CD14-positive monocyte (primary cell): ENCODE measurements around the gene QSOX2. TPM values are rescaled to one million over a fixed set of nuclear protein-coding genes. Genes with fewer than 3 reads are reported as not detected.

Source experiments
- DNase-seq, 3 donors: peaks; one replicate each; pipeline ENCODE4 v3.0.0-alpha.2; 2011 to 2022
- H2AFZ ChIP-seq: 2 replicates; pipeline ENCODE4 v1.6.0; 2012; ENCODE audit warnings: mild to moderate bottlenecking, low read depth, low read length, inconsistent platforms; ENCODE audit not compliant: insufficient read depth, poor library complexity, severe bottlenecking
- H3K27ac ChIP-seq, 2 donors: 1 replicate in 1 of 2; 2 replicates in 1 of 2; pipeline ENCODE4 v1.5.1; 2012 to 2013; ENCODE audit warnings: low read length in 2 of 2, control low read depth in 1 of 2, inconsistent platforms in 1 of 2, low read depth in 1 of 2, mild to moderate bottlenecking in 1 of 2
- H3K27me3 ChIP-seq, 2 donors: one replicate each; pipeline versions ENCODE4 v1.6.0 to v1.6.1; 2011 to 2013; ENCODE audit warnings: low read length in 2 of 2; ENCODE audit not compliant: control insufficient read depth in 2 of 2, insufficient read depth in 2 of 2
- H3K36me3 ChIP-seq, 2 donors: replicated peaks in 1 of 2; 1 replicate in 1 of 2; 2 replicates in 1 of 2; pipeline versions ENCODE4 v1.5.1 to v1.6.1; 2012 to 2013; ENCODE audit warnings: low read length in 2 of 2, control low read depth in 1 of 2, inconsistent platforms in 1 of 2, mild to moderate bottlenecking in 1 of 2; ENCODE audit not compliant: insufficient read depth in 2 of 2, control insufficient read depth in 1 of 2
- H3K4me1 ChIP-seq, 2 donors: 1 replicate in 1 of 2; 2 replicates in 1 of 2; pipeline versions ENCODE4 v1.5.1 to v1.6.1; 2012 to 2013; ENCODE audit warnings: low read length in 2 of 2, control low read depth in 1 of 2, inconsistent platforms in 1 of 2, mild to moderate bottlenecking in 1 of 2, moderate library complexity in 1 of 2; ENCODE audit not compliant: insufficient read depth in 2 of 2, control insufficient read depth in 1 of 2
- H3K4me2 ChIP-seq: replicated peaks from 2 replicates; pipeline ENCODE3; 2012; ENCODE audit warnings: low read length, moderate library complexity, mild to moderate bottlenecking; ENCODE audit not compliant: poor library complexity, severe bottlenecking; ENCODE audit errors: extremely low read depth
- H3K4me3 ChIP-seq, 3 experiments: fragments of 200-600 bp in 1 of 3; sonication (generic) in 1 of 3; replicated peaks in 1 of 3; 1 replicate in 2 of 3; 2 replicates in 1 of 3; pipeline ENCODE4 v1.5.1; 2011 to 2013; ENCODE audit warnings: low read length in 3 of 3, mild to moderate bottlenecking in 3 of 3, control low read depth in 2 of 3, low read depth in 2 of 3, inconsistent platforms in 1 of 3, moderate library complexity in 1 of 3
- H3K79me2 ChIP-seq: 2 replicates; pipeline ENCODE4 v1.6.0; 2012; ENCODE audit warnings: mild to moderate bottlenecking, control low read depth, inconsistent platforms, low read length, moderate library complexity; ENCODE audit not compliant: insufficient read depth
- H3K9ac ChIP-seq: 2 replicates; pipeline ENCODE4 v1.6.0; 2017; ENCODE audit warnings: low read length, mild to moderate bottlenecking; ENCODE audit not compliant: insufficient read depth, poor library complexity, severe bottlenecking
- H3K9me3 ChIP-seq, 2 donors: replicated peaks in 1 of 2; 1 replicate in 1 of 2; 2 replicates in 1 of 2; pipeline versions ENCODE4 v1.5.1 to v1.6.1; 2012 to 2013; ENCODE audit warnings: low read length in 2 of 2, control low read depth in 1 of 2; ENCODE audit not compliant: control insufficient read depth in 1 of 2, insufficient read depth in 1 of 2
- H4K20me1 ChIP-seq: 2 replicates; pipeline ENCODE4 v1.6.0; 2012; ENCODE audit warnings: mild to moderate bottlenecking, low read length, control low read depth, moderate library complexity; ENCODE audit not compliant: insufficient read depth
- H3K27ac Mint-ChIP-seq, 7 donors: one replicate each; pipeline ENCODE4 v1.8.0; 2020; ENCODE audit warnings: mild to moderate bottlenecking in 7 of 7, mixed read lengths in 7 of 7, moderate library complexity in 6 of 7, inconsistent platforms in 2 of 7
- H3K27me3 Mint-ChIP-seq, 3 donors: one replicate each; pipeline ENCODE4 v1.8.0; 2021 to 2022; ENCODE audit warnings: low read depth in 3 of 3, mild to moderate bottlenecking in 3 of 3, mixed read lengths in 3 of 3, moderate library complexity in 3 of 3, inconsistent platforms in 1 of 3
- H3K36me3 Mint-ChIP-seq, 2 donors: one replicate each; pipeline ENCODE4 v1.8.0; 2020; ENCODE audit warnings: mixed read lengths in 2 of 2, inconsistent platforms in 1 of 2, mild to moderate bottlenecking in 1 of 2
- H3K4me1 Mint-ChIP-seq: one replicate; pipeline ENCODE4 v1.8.0; 2020; ENCODE audit warnings: mild to moderate bottlenecking, mixed read lengths
- H3K4me3 Mint-ChIP-seq, 2 donors: one replicate each; pipeline ENCODE4 v1.8.0; 2020; ENCODE audit warnings: mild to moderate bottlenecking in 2 of 2, mixed read lengths in 2 of 2, moderate library complexity in 1 of 2
- H3K9me3 Mint-ChIP-seq, 7 donors: one replicate each; pipeline ENCODE4 v1.8.0; 2020 to 2022; ENCODE audit warnings: mixed read lengths in 7 of 7, mild to moderate bottlenecking in 6 of 7, moderate library complexity in 6 of 7, inconsistent platforms in 2 of 7
- CTCF ChIP-seq: fragments of 200-600 bp; IDR thresholded peaks from one replicate; pipeline ENCODE4 v1.8.0; 2022; ENCODE audit warnings: antibody characterized with exemption, mild to moderate bottlenecking
- WGBS: methylation state at CpG from one replicate; pipeline ENCODE4 v1.1.5; 2013; ENCODE audit warnings: missing lambda C conversion rate; ENCODE audit not compliant: insufficient coverage; 5-methylcytosine and 5-hydroxymethylcytosine counted together
- intact Hi-C, 2 donors: fragments of 100-400 bp; cut with micrococcal nuclease; formaldehyde crosslinking; loops; one replicate each; pipeline versions ENCODE4 v1.15.0 to v1.15.1; 2023
- polyA plus RNA-seq, 3 donors: library from polyadenylated mRNA; depleted of rRNA in 1 of 3; unstranded in 2 of 3; stranded (reverse) in 1 of 3; fragments of 300-500 nt in 2 of 3; fragments of >200 nt in 1 of 3; fragmentation: Illumina TruSeq in 2 of 3; gene quantifications; 1 replicate in 2 of 3; 2 replicates in 1 of 3; pipeline ENCODE4 v1.2.3, GENCODE V29; 2012 to 2021

The QSOX2 gene
- polyA plus RNA-seq, 3 donors = 0.03 to 8.4 (median 0.17) TPM

GRCh38 chr9:136157477-136158265, 87.9 kb downstream of the QSOX2 start:
- no peak overlapping the region for H3K4me2 ChIP-seq

More at GRCh38 chr9:136157477-136158265, 87.9 kb downstream of the QSOX2 start:
- WGBS = 76% methylated on average over 18 of the region's 20 CpGs
- Histone ChIP-seq H3K79me2 (no peaks in the 10 kb centered on the region), H3K27ac (no peak overlapping the region), H4K20me1 (no peaks in the 10 kb centered on the region), H3K4me1 (no peaks in the 10 kb centered on the region), H3K27me3 (no peaks in the 10 kb centered on the region), H3K36me3 (no peaks in the 10 kb centered on the region), H3K4me3 (no peak overlapping the region), H3K9me3 (no peaks in the 10 kb centered on the region), H3K9ac (no peak overlapping the region), H2AFZ (no peak overlapping the region)
- intact Hi-C loops = no loop called here
- no peaks in the 10 kb centered on the region for H3K4me1 Mint-ChIP-seq
- H3K27ac Mint-ChIP-seq = no peak overlapping the region
- TF ChIP-seq CTCF = no peak
- peaks cover 0 to 9% (median 0%) of the 10 kb centered on the region in 7 donors for H3K9me3 Mint-ChIP-seq
- no peak for DNase-seq
- H3K36me3 Mint-ChIP-seq = no peaks in the 10 kb centered on the region
- no peak overlapping the region for H3K4me3 Mint-ChIP-seq
- peaks cover 2 to 23% (median 6%) of the 10 kb centered on the region in 3 donors for H3K27me3 Mint-ChIP-seq

Other genes starting within 250 kb of the QSOX2 start
- 10 to 100 TPM in 1 of 3 donors, 1 to 10 TPM in 2; 8.1 to 32.4 (median 8.7) TPM for gene NACC2, start 150.5 kb downstream of the QSOX2 start, polyA plus RNA-seq
- gene TMEM250, start 126.9 kb downstream of the QSOX2 start, polyA plus RNA-seq = 10 to 100 TPM; 11.0 to 38.0 (median 30.9) TPM
- not detected for gene LHX3, start 40.7 kb downstream of the QSOX2 start, polyA plus RNA-seq
- gene CCDC187, start 58.3 kb upstream of the QSOX2 start, polyA plus RNA-seq = not detected
- 1 to 10 TPM in 1 of 3 donors, under 1 TPM in 2; 0.67 to 3.1 (median 0.73) TPM for gene GPSM1, start 81.7 kb upstream of the QSOX2 start, polyA plus RNA-seq
- gene DNLZ, start 117.9 kb upstream of the QSOX2 start, polyA plus RNA-seq = 10 to 100 TPM in 2 of 3 donors, 1 to 10 TPM in 1; 5.1 to 20.5 (median 10.5) TPM
- gene CARD9, start 127.9 kb upstream of the QSOX2 start, polyA plus RNA-seq = 100 to 1,000 TPM in 1 of 3 donors, 10 to 100 TPM in 2; 34.3 to 108 (median 41.4) TPM
- 1 to 10 TPM in 2 of 3 donors, under 1 TPM in 1; 0.59 to 6.7 (median 1.2) TPM for gene SNAPC4, start 154.4 kb upstream of the QSOX2 start, polyA plus RNA-seq
- gene ENTR1, start 164.8 kb upstream of the QSOX2 start, polyA plus RNA-seq = 10 to 100 TPM in 1 of 3 donors, 1 to 10 TPM in 2; 3.3 to 60.0 (median 9.6) TPM
- 10 to 100 TPM; 23.1 to 58.8 (median 24.9) TPM for gene PMPCA, start 164.8 kb upstream of the QSOX2 start, polyA plus RNA-seq
- gene INPP5E, start 194.0 kb upstream of the QSOX2 start, polyA plus RNA-seq = 1 to 10 TPM; 1.0 to 8.0 (median 1.0) TPM
- gene SEC16A, start 237.2 kb upstream of the QSOX2 start, polyA plus RNA-seq = 10 to 100 TPM; 11.1 to 36.8 (median 19.1) TPM